Breast epithelium (tissue), 3 donors: ENCODE results near the gene AKR1A1.
"Not testable (repeated sequence)": the region's sequence is repeated elsewhere in the genome, so short reads cannot be mapped to it uniquely, and the experiment has no call there.

Experiments
- POLR2A ChIP-seq: fragments of 450-650 bp; IDR thresholded peaks from one replicate; pipeline ENCODE4 v1.6.1; 2016; ENCODE audit warnings: antibody characterized with exemption, mild to moderate bottlenecking, moderate library complexity
- POLR2AphosphoS5 ChIP-seq, 3 donors: sonication (generic); formaldehyde crosslinking; IDR thresholded peaks; one replicate each; pipeline ENCODE4 v1.6.1; 2017; ENCODE audit warnings: antibody characterized with exemption in 3 of 3
- TF ChIP-seq, protein P1 (sequence below), 3 donors: fragments of 450-650 bp; IDR thresholded peaks; one replicate each; pipeline ENCODE4 v1.5.1; 2016 to 2017; ENCODE audit warnings: antibody characterized with exemption in 3 of 3, mild to moderate bottlenecking in 3 of 3, moderate library complexity in 3 of 3

DNA sequence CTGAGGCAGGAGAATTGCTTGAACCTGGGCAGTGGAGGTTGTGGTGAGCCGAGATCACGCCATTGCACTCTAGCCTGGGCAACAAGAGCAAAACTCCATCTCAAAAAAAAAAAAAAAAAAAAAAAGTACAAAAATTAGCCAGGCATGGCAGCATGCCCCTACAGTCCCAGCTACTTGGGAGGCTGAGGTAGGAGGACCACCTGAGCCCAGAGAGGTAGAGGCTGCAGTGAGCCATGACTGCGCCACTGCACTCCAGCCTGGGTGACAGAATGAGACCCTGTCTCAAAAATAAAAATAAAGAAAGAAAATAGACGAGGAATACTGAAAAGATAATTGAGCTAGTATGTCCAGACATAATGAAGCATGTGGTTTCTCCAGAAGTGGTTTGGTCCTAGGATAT is 32.3 kb upstream of the AKR1A1 start:
- TF ChIP-seq, protein P1, sequence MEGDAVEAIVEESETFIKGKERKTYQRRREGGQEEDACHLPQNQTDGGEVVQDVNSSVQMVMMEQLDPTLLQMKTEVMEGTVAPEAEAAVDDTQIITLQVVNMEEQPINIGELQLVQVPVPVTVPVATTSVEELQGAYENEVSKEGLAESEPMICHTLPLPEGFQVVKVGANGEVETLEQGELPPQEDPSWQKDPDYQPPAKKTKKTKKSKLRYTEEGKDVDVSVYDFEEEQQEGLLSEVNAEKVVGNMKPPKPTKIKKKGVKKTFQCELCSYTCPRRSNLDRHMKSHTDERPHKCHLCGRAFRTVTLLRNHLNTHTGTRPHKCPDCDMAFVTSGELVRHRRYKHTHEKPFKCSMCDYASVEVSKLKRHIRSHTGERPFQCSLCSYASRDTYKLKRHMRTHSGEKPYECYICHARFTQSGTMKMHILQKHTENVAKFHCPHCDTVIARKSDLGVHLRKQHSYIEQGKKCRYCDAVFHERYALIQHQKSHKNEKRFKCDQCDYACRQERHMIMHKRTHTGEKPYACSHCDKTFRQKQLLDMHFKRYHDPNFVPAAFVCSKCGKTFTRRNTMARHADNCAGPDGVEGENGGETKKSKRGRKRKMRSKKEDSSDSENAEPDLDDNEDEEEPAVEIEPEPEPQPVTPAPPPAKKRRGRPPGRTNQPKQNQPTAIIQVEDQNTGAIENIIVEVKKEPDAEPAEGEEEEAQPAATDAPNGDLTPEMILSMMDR (IDR thresholded peaks at IDR 0.05), result not testable (repeated sequence)
- not testable (repeated sequence) for TF ChIP-seq POLR2A; POLR2AphosphoS5 (IDR thresholded peaks at IDR 0.05)
